Esophagus muscularis mucosa (tissue), 4 donors: ENCODE measurements around the gene TUBB3. TPM values are rescaled to one million over a fixed set of nuclear protein-coding genes. Genes with fewer than 3 reads are reported as not detected.
A peak's percentile ranks its signal among the peaks of the same experiment; 100 is the strongest.

Source experiments
- DNase-seq: peaks from one replicate; pipeline ENCODE4 v3.0.0-alpha.2; 2017; ENCODE audit errors: extremely low spot score
- H3K27ac ChIP-seq, 4 donors: fragments of 200-600 bp; sonication (generic); replicated peaks in 1 of 4; 1 replicate in 3 of 4; 2 replicates in 1 of 4; pipeline ENCODE4 v1.5.1; 2016 to 2019; ENCODE audit warnings: mild to moderate bottlenecking in 1 of 4
- H3K27me3 ChIP-seq, 4 donors: fragments of 200-600 bp; sonication (generic); one replicate each; pipeline versions ENCODE4 v1.5.1 to v1.6.0; 2016 to 2019
- H3K36me3 ChIP-seq, 4 donors: fragments of 200-600 bp; sonication (generic); one replicate each; pipeline ENCODE4 v1.5.1; 2016 to 2019
- H3K4me1 ChIP-seq, 4 donors: fragments of 200-600 bp; sonication (generic); one replicate each; pipeline ENCODE4 v1.5.1; 2016 to 2019
- H3K4me3 ChIP-seq, 4 donors: fragments of 200-600 bp; sonication (generic); 1 replicate in 2 of 4; 2 replicates in 2 of 4; pipeline ENCODE4 v1.5.1; 2016 to 2019; ENCODE audit warnings: mild to moderate bottlenecking in 4 of 4, moderate library complexity in 1 of 4
- H3K9me3 ChIP-seq, 4 donors: fragments of 200-600 bp; sonication (generic); 1 replicate in 3 of 4; 2 replicates in 1 of 4; pipeline ENCODE4 v1.5.1; 2016 to 2019
- CTCF ChIP-seq, 3 experiments: fragments of 200-600 bp in 2 of 3; fragments of 450-650 bp in 1 of 3; sonication (generic) in 2 of 3; IDR thresholded peaks; one replicate each; pipeline ENCODE4 v1.5.1; 2017 to 2019; ENCODE audit warnings: antibody characterized with exemption in 3 of 3, mild to moderate bottlenecking in 2 of 3, moderate library complexity in 1 of 3
- EP300 ChIP-seq: sonication (generic); formaldehyde crosslinking; IDR thresholded peaks from one replicate; pipeline ENCODE4 v1.6.1; 2017; ENCODE audit warnings: antibody characterized with exemption
- POLR2A ChIP-seq: fragments of 450-650 bp; IDR thresholded peaks from one replicate; pipeline ENCODE4 v1.6.1; 2017; ENCODE audit warnings: antibody characterized with exemption, moderate library complexity, mild to moderate bottlenecking, low read depth
- POLR2AphosphoS5 ChIP-seq, 2 donors: sonication (generic); formaldehyde crosslinking; IDR thresholded peaks; one replicate each; pipeline ENCODE4 v1.6.1; 2017; ENCODE audit warnings: antibody characterized with exemption in 2 of 2
- WGBS: methylation state at CpG from one replicate; pipeline ENCODE4 v1.1.5; 2018; 5-methylcytosine and 5-hydroxymethylcytosine counted together
- intact Hi-C: fragments of 100-400 bp; cut with DNase I; formaldehyde crosslinking; loops from one replicate; pipeline ENCODE4 v1.15.1; 2023
- total RNA-seq, 4 donors: library from RNA; depleted of rRNA; stranded (reverse); fragments of >200 nt; gene quantifications; one replicate each; pipeline versions ENCODE4 v1.1.0 to v1.2.1, GENCODE V29; 2016

TUBB3 gene
- total RNA-seq, 4 donors from 2014 or later, result 2.5 to 19.5 (median 12.9) TPM

- H3K27ac ChIP-seq, result peak within 1 kb of the TSS in 3 of 4 donors; percentile 29 to 55 (median 35)
- peaks cover 0 to 61% (median 4%) of the 10 kb centered on the region in 4 donors for H3K27me3 ChIP-seq
- H3K36me3 ChIP-seq, result peaks cover 0 to 2% (median under 1%) of the 10 kb centered on the region in 4 donors
- DNase-seq, result no peak
- H3K4me1 ChIP-seq, result peaks cover 47 to 63% (median 53%) of the 10 kb centered on the region in 4 donors
- peak within 1 kb of the TSS; percentile 44 to 54 (median 45) for H3K4me3 ChIP-seq
- intact Hi-C loops, result no loop called here
- 14% methylated on average over 10 of the region's 23 CpGs for WGBS
- TF ChIP-seq EP300 (no peak), POLR2AphosphoS5 (IDR thresholded peaks at IDR 0.05) (no peak), POLR2A (no peak), CTCF (IDR thresholded peaks at IDR 0.05) (peak; percentile 14 to 35 (median 22))
- no peaks in the 10 kb centered on the region for H3K9me3 ChIP-seq
These were observed 4.4 kb upstream of the TUBB3 start, which contains the start of gene MC1R for GRCh38 chr16:89918453-89919347. MC1R (plus strand) TSS chr16:89918862; CDS start chr16:89919259, 397 bp downstream.

GRCh38 chr16:89919535-89920406 lies 3.4 kb upstream of the TUBB3 start:
- Histone ChIP-seq H3K4me3 (no peak overlapping the region), H3K4me1 (peaks cover 55 to 74% (median 62%) of the 10 kb centered on the region in 4 donors), H3K27me3 (peaks cover 3 to 72% (median 15%) of the 10 kb centered on the region in 4 donors), H3K9me3 (no peaks in the 10 kb centered on the region), H3K27ac (no peak overlapping the region), H3K36me3 (no peaks in the 10 kb centered on the region)
- intact Hi-C loops, result no loop called here
- no peak for DNase-seq
- TF ChIP-seq POLR2A (no peak), CTCF (IDR thresholded peaks at IDR 0.05) (no peak), POLR2AphosphoS5 (IDR thresholded peaks at IDR 0.05) (no peak), EP300 (no peak)
- 92% methylated on average over 47 of the region's 52 CpGs for WGBS

- no peak for TF ChIP-seq CTCF (IDR thresholded peaks at IDR 0.05)
- no peak for TF ChIP-seq EP300
- TF ChIP-seq POLR2AphosphoS5 (IDR thresholded peaks at IDR 0.05), result no peak
- no peak for TF ChIP-seq POLR2A
- intact Hi-C loops, result no loop called here
- H3K4me1 ChIP-seq, result peaks cover 60 to 84% (median 68%) of the 10 kb centered on the region in 4 donors
- H3K36me3 ChIP-seq, result no peaks in the 10 kb centered on the region
- no peak overlapping the region for H3K4me3 ChIP-seq
- peaks cover 6 to 82% (median 22%) of the 10 kb centered on the region in 4 donors for H3K27me3 ChIP-seq
- WGBS, result 51% methylated on average over 6 of the region's 6 CpGs
- no peak for DNase-seq
- H3K9me3 ChIP-seq, result no peaks in the 10 kb centered on the region
- H3K27ac ChIP-seq, result peak overlapping the region in 2 of 4 donors; percentile 51 to 88
These were observed 2.4 kb upstream of the TUBB3 start for GRCh38 chr16:89920723-89921122.

- DNase-seq, result no peak
- peak overlapping the region; percentile 51 to 88 (median 76) for H3K27ac ChIP-seq
- no peaks in the 10 kb centered on the region for H3K36me3 ChIP-seq
- TF ChIP-seq EP300 (no peak), POLR2AphosphoS5 (IDR thresholded peaks at IDR 0.05) (no peak), POLR2A (no peak), CTCF (IDR thresholded peaks at IDR 0.05) (no peak)
- H3K4me3 ChIP-seq, result peak overlapping the region in 1 of 4 donors; percentile 76
- intact Hi-C loops, result no loop called here
- H3K9me3 ChIP-seq, result no peaks in the 10 kb centered on the region
- H3K4me1 ChIP-seq, result peaks cover 64 to 88% (median 73%) of the 10 kb centered on the region in 4 donors
- WGBS, result 60% methylated on average over 13 of the region's 14 CpGs
- peaks cover 6 to 87% (median 26%) of the 10 kb centered on the region in 4 donors for H3K27me3 ChIP-seq
These were observed 1.9 kb upstream of the TUBB3 start for GRCh38 chr16:89921131-89921701.
